ENCODE results near the gene TTC6.

- no peak for TF ChIP-seq EP300 (IDR thresholded peaks at IDR 0.05)
- TF ChIP-seq POLR2A (IDR thresholded peaks at IDR 0.05) = no peak
Measured at GRCh38 chr14:37569729-37570128, 25.7 kb upstream of the TTC6 start.
